K562 (cell line): ENCODE results near the gene CERS1. TPM values are rescaled to one million over a fixed set of nuclear protein-coding genes. Genes with fewer than 3 reads are reported as not detected.

ENCODE experiments used
- BRD4 ChIP-seq: fragments of 200-600 bp; sonication (generic); IDR thresholded peaks from 2 replicates; pipeline ENCODE4 v1.6.1; 2017; ENCODE audit warnings: inconsistent platforms
- CBX2 ChIP-seq: fragments of 200-600 bp; sonication (generic); IDR thresholded peaks from one replicate; pipeline ENCODE4 v1.6.1; 2012; ENCODE audit warnings: mild to moderate bottlenecking, low read length, inconsistent platforms; ENCODE audit not compliant: insufficient read depth, poor library complexity, severe bottlenecking
- CTCFL ChIP-seq: IDR thresholded peaks from 2 replicates; pipeline ENCODE4 v1.6.1; 2011; ENCODE audit warnings: borderline replicate concordance, low read depth, mild to moderate bottlenecking, moderate library complexity, low read length; ENCODE audit not compliant: insufficient read depth, poor library complexity, severe bottlenecking
- GATAD2B ChIP-seq: fragments of 450-650 bp; IDR thresholded peaks from 2 replicates; pipeline ENCODE4 v1.6.1; 2017; ENCODE audit warnings: mild to moderate bottlenecking, borderline replicate concordance
- HIVEP1 ChIP-seq: fragments of 250-450 bp; sonication (Bioruptor Pico); IDR thresholded peaks from 2 replicates; pipeline ENCODE4 v1.4.0; 2020; ENCODE audit warnings: mild to moderate bottlenecking
- HNRNPL ChIP-seq: fragments of 200-400 bp; formaldehyde crosslinking; IDR thresholded peaks from 2 replicates; pipeline ENCODE4 v1.6.1; 2017; ENCODE audit warnings: low read depth, mild to moderate bottlenecking, low read length
- HNRNPLL ChIP-seq: fragments of 200-400 bp; formaldehyde crosslinking; IDR thresholded peaks from 2 replicates; pipeline ENCODE4 v1.6.1; 2017; ENCODE audit warnings: low read length, low read depth, mild to moderate bottlenecking; ENCODE audit not compliant: poor library complexity, severe bottlenecking
- KAT7 ChIP-seq: sonication (generic); formaldehyde crosslinking; IDR thresholded peaks from 2 replicates; pipeline ENCODE4 v1.8.0; 2022; ENCODE audit warnings: missing genetic modification reagents, mild to moderate bottlenecking, borderline replicate concordance
- KDM1A ChIP-seq, 2 experiments: fragments of 450-650 bp; IDR thresholded peaks; 2 replicates each; pipeline ENCODE4 v1.6.1; 2016; ENCODE audit warnings: mild to moderate bottlenecking in 2 of 2
- PHF21A ChIP-seq: fragments of 450-650 bp; IDR thresholded peaks from 2 replicates; pipeline ENCODE4 v1.6.1; 2017; ENCODE audit warnings: low read depth, borderline replicate concordance
- PHTF2 ChIP-seq: fragments of 250-450 bp; sonication (Bioruptor Pico); IDR thresholded peaks from 2 replicates; pipeline ENCODE4 v1.5.0; 2021; ENCODE audit warnings: mild to moderate bottlenecking
- RBFOX2 ChIP-seq: fragments of 200-400 bp; formaldehyde crosslinking; IDR thresholded peaks from 2 replicates; pipeline ENCODE4 v1.6.1; 2017; ENCODE audit warnings: low read depth, mild to moderate bottlenecking, low read length, moderate library complexity
- RBM39 ChIP-seq: fragments of 200-400 bp; formaldehyde crosslinking; optimal IDR thresholded peaks from 2 replicates; pipeline ENCODE3; 2018; ENCODE audit warnings: low read depth, low read length
- SMAD2 ChIP-seq: fragments of 150-350 bp; IDR thresholded peaks from 2 replicates; pipeline ENCODE4 v1.6.1; 2014; ENCODE audit warnings: low read depth, mild to moderate bottlenecking, low read length
- TAF15 ChIP-seq: fragments of 200-400 bp; formaldehyde crosslinking; IDR thresholded peaks from 2 replicates; pipeline ENCODE4 v1.6.1; 2017; ENCODE audit warnings: mild to moderate bottlenecking, low read depth, low read length, moderate library complexity
- TRIM24 ChIP-seq, 2 experiments: fragments of 450-650 bp; IDR thresholded peaks; 2 replicates each; pipeline ENCODE4 v1.6.1; 2016
- ZKSCAN3 ChIP-seq: fragments of 250-450 bp; sonication (Bioruptor Pico); IDR thresholded peaks from 2 replicates; pipeline ENCODE4 v1.4.0; 2020
- ZNF24 ChIP-seq: fragments of 450-650 bp; IDR thresholded peaks from 2 replicates; pipeline ENCODE4 v1.6.1; 2016
- ZNF253 ChIP-seq: fragments of 250-450 bp; sonication (Bioruptor Pico); conservative IDR thresholded peaks from 2 replicates; pipeline ENCODE4 v1.6.1; 2021; ENCODE audit warnings: mild to moderate bottlenecking
- polyA plus RNA-seq, 8 experiments: library from polyadenylated mRNA; depleted of rRNA in 4 of 8; stranded (reverse) in 5 of 8; unstranded in 3 of 8; fragments of >200 nt; fragmentation: Nextera tagmentation in 2 of 8; fragmentation: Illumina TruSeq in 1 of 8; extraction: Ambion mirVana in 2 of 8; extraction: Trizol in 1 of 8; gene quantifications; 2 replicates each; pipeline versions ENCODE4 v1.2.1 to v1.2.3, GENCODE V29; 2011 to 2014; ENCODE audit warnings: inconsistent platforms in 1 of 8, missing spikeins in 1 of 8
- total RNA-seq, 7 experiments: library from RNA; depleted of rRNA in 6 of 7; stranded (reverse); fragments of >200 nt in 6 of 7; fragmentation: Illumina TruSeq in 2 of 7; extraction: Trizol in 2 of 7; gene quantifications; 2 replicates each; pipeline versions ENCODE4 v1.2.1 to v1.2.3, GENCODE V29; 2011 to 2021; ENCODE audit warnings: low replicate concordance in 1 of 7
- TF ChIP-seq, protein P1 (sequence below), 2 experiments: fragments of 450-650 bp; conservative IDR thresholded peaks; 2 replicates each; pipeline ENCODE4 v1.6.1; 2017; ENCODE audit warnings: mild to moderate bottlenecking in 2 of 2, moderate library complexity in 2 of 2
- TF ChIP-seq, protein P2 (sequence below): fragments of 450-650 bp; conservative IDR thresholded peaks from 2 replicates; pipeline ENCODE4 v1.6.1; 2016; ENCODE audit warnings: missing genetic modification characterization, low read depth, mild to moderate bottlenecking, control low read depth, missing compliant biosample characterization
- TF ChIP-seq, protein P3 (sequence below), 3 experiments: IDR thresholded peaks in 2 of 3; conservative IDR thresholded peaks in 1 of 3; 2 replicates each; pipeline ENCODE4 v1.5.1; 2011 to 2012; ENCODE audit warnings: low read length in 3 of 3, mild to moderate bottlenecking in 3 of 3, control low read depth in 2 of 3, improper control_type of control experiment in 1 of 3, inconsistent platforms in 1 of 3, low read depth in 1 of 3, mixed read lengths in 1 of 3, moderate library complexity in 1 of 3; ENCODE audit not compliant: insufficient read depth in 2 of 3

Gene CERS1
- total and polyA plus RNA-seq, 9 of the 15 experiments (the other 6 are each of a cell fraction or from before 2014, with no cell fraction given): 0.33 to 1.5 (median 0.86) TPM; not detected in 2

GRCh38 chr19:18898607-18899408 lies 2.9 kb upstream of the CERS1 start (continued):
- TF ChIP-seq, protein P1, sequence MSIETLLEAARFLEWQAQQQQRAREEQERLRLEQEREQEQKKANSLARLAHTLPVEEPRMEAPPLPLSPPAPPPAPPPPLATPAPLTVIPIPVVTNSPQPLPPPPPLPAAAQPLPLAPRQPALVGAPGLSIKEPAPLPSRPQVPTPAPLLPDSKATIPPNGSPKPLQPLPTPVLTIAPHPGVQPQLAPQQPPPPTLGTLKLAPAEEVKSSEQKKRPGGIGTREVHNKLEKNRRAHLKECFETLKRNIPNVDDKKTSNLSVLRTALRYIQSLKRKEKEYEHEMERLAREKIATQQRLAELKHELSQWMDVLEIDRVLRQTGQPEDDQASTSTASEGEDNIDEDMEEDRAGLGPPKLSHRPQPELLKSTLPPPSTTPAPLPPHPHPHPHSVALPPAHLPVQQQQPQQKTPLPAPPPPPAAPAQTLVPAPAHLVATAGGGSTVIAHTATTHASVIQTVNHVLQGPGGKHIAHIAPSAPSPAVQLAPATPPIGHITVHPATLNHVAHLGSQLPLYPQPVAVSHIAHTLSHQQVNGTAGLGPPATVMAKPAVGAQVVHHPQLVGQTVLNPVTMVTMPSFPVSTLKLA (conservative IDR thresholded peaks at IDR 0.05): no peak
- TF ChIP-seq ZNF24 (no peak), HIVEP1 (CRISPR knock-in tag) (0 out of 2 replicates have a peak, but pooled peaks have one; percentile 38), GATAD2B (no peak), CTCFL (no peak), TRIM24 (IDR thresholded peaks at IDR 0.05) (no peak), HNRNPLL (no peak), PHF21A (no peak), CBX2 (no peak), PHTF2 (CRISPR knock-in tag) (no peak), KDM1A (IDR thresholded peaks at IDR 0.05) (no peak), KAT7 (no peak), ZKSCAN3 (CRISPR knock-in tag) (no peak), SMAD2 (no peak), HNRNPL (no peak), ZNF253 (no peak), RBFOX2 (peak; percentile 31; the same call in 1 of the 2 replicates), BRD4 (no peak), TAF15 (no peak), RBM39 (no peak)
- TF ChIP-seq, protein P2, sequence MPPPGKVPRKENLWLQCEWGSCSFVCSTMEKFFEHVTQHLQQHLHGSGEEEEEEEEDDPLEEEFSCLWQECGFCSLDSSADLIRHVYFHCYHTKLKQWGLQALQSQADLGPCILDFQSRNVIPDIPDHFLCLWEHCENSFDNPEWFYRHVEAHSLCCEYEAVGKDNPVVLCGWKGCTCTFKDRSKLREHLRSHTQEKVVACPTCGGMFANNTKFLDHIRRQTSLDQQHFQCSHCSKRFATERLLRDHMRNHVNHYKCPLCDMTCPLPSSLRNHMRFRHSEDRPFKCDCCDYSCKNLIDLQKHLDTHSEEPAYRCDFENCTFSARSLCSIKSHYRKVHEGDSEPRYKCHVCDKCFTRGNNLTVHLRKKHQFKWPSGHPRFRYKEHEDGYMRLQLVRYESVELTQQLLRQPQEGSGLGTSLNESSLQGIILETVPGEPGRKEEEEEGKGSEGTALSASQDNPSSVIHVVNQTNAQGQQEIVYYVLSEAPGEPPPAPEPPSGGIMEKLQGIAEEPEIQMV (tag): no peak
- TF ChIP-seq, protein P3, sequence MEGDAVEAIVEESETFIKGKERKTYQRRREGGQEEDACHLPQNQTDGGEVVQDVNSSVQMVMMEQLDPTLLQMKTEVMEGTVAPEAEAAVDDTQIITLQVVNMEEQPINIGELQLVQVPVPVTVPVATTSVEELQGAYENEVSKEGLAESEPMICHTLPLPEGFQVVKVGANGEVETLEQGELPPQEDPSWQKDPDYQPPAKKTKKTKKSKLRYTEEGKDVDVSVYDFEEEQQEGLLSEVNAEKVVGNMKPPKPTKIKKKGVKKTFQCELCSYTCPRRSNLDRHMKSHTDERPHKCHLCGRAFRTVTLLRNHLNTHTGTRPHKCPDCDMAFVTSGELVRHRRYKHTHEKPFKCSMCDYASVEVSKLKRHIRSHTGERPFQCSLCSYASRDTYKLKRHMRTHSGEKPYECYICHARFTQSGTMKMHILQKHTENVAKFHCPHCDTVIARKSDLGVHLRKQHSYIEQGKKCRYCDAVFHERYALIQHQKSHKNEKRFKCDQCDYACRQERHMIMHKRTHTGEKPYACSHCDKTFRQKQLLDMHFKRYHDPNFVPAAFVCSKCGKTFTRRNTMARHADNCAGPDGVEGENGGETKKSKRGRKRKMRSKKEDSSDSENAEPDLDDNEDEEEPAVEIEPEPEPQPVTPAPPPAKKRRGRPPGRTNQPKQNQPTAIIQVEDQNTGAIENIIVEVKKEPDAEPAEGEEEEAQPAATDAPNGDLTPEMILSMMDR (IDR thresholded peaks at IDR 0.05 in 2 of 3, conservative IDR thresholded peaks at IDR 0.05 in 1 of 3; ENCODE audit: insufficient read depth in 2 of 3, low read depth in 1 of 3, low read length in 3 of 3): no peak
